T follicular helper cell (primary cell): ENCODE data around the gene APIP.

Experiments
- DNase-seq: peaks from one replicate; pipeline ENCODE4 v3.0.0-alpha.2; 2020; ENCODE audit warnings: low read depth

The APIP gene

DNA sequence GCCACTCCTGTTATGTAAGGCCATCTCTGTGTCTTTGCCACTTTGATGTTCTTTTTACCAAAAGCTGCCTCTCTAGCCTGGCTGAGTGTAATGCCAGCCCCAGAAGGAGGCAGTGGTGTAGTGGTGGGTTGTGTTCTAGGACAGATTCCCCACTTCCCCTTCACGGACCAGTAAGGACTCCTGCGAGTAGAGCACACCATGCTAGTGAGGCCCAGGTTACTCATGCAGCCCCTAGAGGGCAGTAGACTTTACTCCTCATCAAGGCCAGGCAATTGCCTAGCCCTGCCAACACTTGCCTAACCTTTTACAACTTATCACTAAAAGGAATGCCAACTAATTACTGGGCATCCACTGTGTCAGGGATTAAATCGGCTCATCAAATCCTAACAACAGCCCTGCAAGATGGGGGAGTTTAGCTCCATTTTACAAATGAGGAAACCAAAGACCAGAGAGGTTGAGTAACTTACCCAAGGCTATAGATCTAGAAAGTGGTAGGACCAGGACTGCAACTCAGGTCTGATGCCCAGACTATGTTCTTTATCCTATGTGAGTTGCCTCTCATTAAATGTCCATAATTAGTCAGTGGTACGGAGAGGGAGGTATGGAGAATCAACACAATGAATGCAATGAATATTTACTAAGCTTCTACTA is 75.3 kb downstream of the APIP start:
- no peak for DNase-seq

DNA sequence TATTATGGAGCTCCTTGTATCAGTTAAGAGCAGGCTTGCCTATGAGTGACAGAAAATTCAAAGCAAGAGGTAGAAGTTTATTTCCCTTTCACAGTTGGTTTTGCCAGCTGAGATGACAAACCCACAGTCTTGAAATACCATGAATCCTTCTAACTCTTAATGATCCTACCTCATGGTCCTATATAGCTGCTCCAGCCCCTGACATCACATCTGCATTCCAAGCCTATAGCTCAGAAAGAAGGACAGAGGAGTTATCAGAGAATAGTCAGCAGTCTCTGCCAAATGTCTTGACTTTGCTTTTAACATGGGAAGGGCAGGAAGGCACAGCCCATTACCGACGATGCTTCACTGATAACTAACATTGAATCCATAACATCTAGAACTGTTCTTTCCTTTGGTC is 76.2 kb downstream of the APIP start:
- DNase-seq = no peak

- no peak for DNase-seq
These were observed 79.0 kb downstream of the APIP start for GRCh38 chr11:34836958-34837856.

- no peak for DNase-seq
These were observed 82.6 kb downstream of the APIP start for GRCh38 chr11:34833602-34834001.
